ENCODE measurements around the gene RCAN1. TPM values are rescaled to one million over a fixed set of nuclear protein-coding genes. Genes with fewer than 3 reads are reported as not detected.

RCAN1 gene
- total and polyA plus RNA-seq, 2 of the 4 experiments (the other 2 are of a cell fraction) = 53.5 to 175 TPM

DNA sequence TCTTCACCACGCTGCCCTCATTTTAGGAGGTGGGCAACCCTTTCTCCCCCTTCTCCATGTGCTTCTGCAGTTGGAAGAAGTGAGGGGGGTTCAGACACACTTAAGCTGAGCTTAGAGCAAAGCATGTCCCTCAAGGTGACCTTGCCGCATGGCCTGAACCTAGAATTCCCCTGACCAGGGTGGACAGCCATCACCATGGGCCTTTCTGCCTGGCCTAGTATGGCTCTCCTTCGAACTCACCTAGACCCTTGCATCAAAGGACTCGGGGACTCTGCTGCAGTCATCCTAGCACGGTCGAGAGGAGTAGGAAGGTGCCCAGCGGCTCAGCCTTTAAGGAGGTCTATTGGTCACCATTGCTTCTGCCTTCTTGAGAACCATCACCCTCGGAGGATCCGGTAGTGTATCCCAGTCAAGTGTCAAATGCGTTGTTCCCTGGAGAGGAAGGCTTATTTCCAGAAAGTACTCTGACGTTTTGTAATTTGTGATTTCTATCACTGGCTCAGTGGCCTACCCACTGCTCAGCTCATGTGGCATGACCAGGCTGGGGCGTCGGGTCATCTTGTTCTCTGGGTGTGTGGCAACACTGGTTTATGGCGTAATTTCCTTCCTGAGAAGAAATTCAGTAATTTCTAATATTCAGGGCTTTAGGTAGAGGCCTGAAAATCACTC lies 103.0 kb downstream of the RCAN1 start, which contains the start of gene KCNE1:
KCNE1 (minus strand) TSS at position 424 of the 669 bp plus-strand sequence. CDS start 62,576 bp downstream, outside the sequence.
- POLR2A ChIA-PET (ENCODE audit: unreplicated experiment) = no interaction called here
- in situ Hi-C loops (cut with MboI; ENCODE audit: low sequenced_read_pairs) = no loop called here

More for the DNA sequence above, 103.0 kb downstream of the RCAN1 start, which contains the start of gene KCNE1:
- H3K27ac ChIP-seq (ENCODE audit: insufficient read depth, low read length) = no peak within 1 kb of the TSS
- no TSS peak for BruUV-seq (replicated peaks)
- H3K4ac ChIP-seq (ENCODE audit: low read depth, low read length) = no peak within 1 kb of the TSS; the same call in 1 of the 2 replicates
- H2BK15ac ChIP-seq (ENCODE audit: low read depth, low read length) = no peak within 1 kb of the TSS
- no peak within 1 kb of the TSS for H3K9ac ChIP-seq (ENCODE audit: low read depth, low read length)
- intact Hi-C loops (cut with micrococcal nuclease) (no loop called here), dilution Hi-C loops (cut with HindIII; ENCODE audit: low sequenced_read_pairs, unreplicated experiment) (no loop called here)
- no peak within 1 kb of the TSS for H3K23ac ChIP-seq (ENCODE audit: low read depth, low read length)
- H4K8ac ChIP-seq (ENCODE audit: low read depth in 2 of 2, low read length in 2 of 2) = no peak within 1 kb of the TSS
- ATAC-seq (ENCODE audit: low read depth) = no peak
- no peak within 1 kb of the TSS for H2BK5ac ChIP-seq (ENCODE audit: low read depth, low read length, poor library complexity, severe bottlenecking)
- no peak within 1 kb of the TSS for H2BK120ac ChIP-seq (ENCODE audit: low read depth, low read length)
- 94% methylated on average over 6 of the region's 14 CpGs; no CpG with 5 or more reads in 1 of the 2 experiments for WGBS, 2 experiments (ENCODE audit: extremely low coverage in 2 of 2, insufficient read length in 1 of 2)
- H3K79me1 ChIP-seq (ENCODE audit: low read depth in 1 of 2, low read length in 2 of 2) = peaks cover 0 to 3% of the 10 kb centered on the region in 2 experiments; a peak in 1 of 4 replicates
- H2AK9ac ChIP-seq (replicated peaks; ENCODE audit: low read depth, low read length, poor library complexity) = no peak within 1 kb of the TSS
- H4K20me1 ChIP-seq (ENCODE audit: insufficient read depth, low read length) = 0 out of 2 replicates have a peak, but pooled peaks cover 3% of the 10 kb centered on the region
- no peak for TF ChIP-seq POLR2A (IDR thresholded peaks at IDR 0.05; ENCODE audit: low read depth, low read length)
- TF ChIP-seq RCOR1 (IDR thresholded peaks at IDR 0.05; ENCODE audit: insufficient replicate concordance, low read length) = no peak
- TF ChIP-seq, protein P1, sequence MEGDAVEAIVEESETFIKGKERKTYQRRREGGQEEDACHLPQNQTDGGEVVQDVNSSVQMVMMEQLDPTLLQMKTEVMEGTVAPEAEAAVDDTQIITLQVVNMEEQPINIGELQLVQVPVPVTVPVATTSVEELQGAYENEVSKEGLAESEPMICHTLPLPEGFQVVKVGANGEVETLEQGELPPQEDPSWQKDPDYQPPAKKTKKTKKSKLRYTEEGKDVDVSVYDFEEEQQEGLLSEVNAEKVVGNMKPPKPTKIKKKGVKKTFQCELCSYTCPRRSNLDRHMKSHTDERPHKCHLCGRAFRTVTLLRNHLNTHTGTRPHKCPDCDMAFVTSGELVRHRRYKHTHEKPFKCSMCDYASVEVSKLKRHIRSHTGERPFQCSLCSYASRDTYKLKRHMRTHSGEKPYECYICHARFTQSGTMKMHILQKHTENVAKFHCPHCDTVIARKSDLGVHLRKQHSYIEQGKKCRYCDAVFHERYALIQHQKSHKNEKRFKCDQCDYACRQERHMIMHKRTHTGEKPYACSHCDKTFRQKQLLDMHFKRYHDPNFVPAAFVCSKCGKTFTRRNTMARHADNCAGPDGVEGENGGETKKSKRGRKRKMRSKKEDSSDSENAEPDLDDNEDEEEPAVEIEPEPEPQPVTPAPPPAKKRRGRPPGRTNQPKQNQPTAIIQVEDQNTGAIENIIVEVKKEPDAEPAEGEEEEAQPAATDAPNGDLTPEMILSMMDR (conservative IDR thresholded peaks at IDR 0.05; ENCODE audit: low read depth, low read length) = no peak
- peak; percentile 50 for TF ChIP-seq CEBPB (IDR thresholded peaks at IDR 0.05; ENCODE audit: low read depth, low read length)
- H3K4me2 ChIP-seq (ENCODE audit: low read depth, low read length) = no peak within 1 kb of the TSS
- H3K18ac ChIP-seq (ENCODE audit: low read depth, low read length) = no peak within 1 kb of the TSS
- peak within 1 kb of the TSS; percentile 36; the same call in 1 of the 2 replicates for H2AK5ac ChIP-seq (ENCODE audit: low read depth, low read length)
- no peak within 1 kb of the TSS for H4K5ac ChIP-seq (ENCODE audit: low read depth, low read length)
- peaks cover 7% of the 10 kb centered on the region; the same call in 1 of the 2 replicates for H3K9me1 ChIP-seq (ENCODE audit: insufficient read depth, low read length)
- no peaks in the 10 kb centered on the region for H3K9me3 ChIP-seq (ENCODE audit: control insufficient read depth, insufficient read depth, low read length)
- peaks cover 1% of the 10 kb centered on the region; the same call in 1 of the 2 replicates for H3K4me1 ChIP-seq (ENCODE audit: control insufficient read depth, insufficient read depth, low read length)
- H3K14ac ChIP-seq (replicated peaks; ENCODE audit: low read depth, low read length) = no peak within 1 kb of the TSS
- no peak for DNase-seq
- no peak within 1 kb of the TSS for H3K4me3 ChIP-seq (ENCODE audit: insufficient read depth, low read depth, low read length)
- H2AFZ ChIP-seq (replicated peaks; ENCODE audit: low read length, poor library complexity) = no peak within 1 kb of the TSS
- H2BK20ac ChIP-seq (ENCODE audit: low read depth, low read length) = no peak within 1 kb of the TSS
- H3K56ac ChIP-seq (ENCODE audit: extremely low read depth, insufficient read depth, low read length) = no peak within 1 kb of the TSS
- CTCF ChIA-PET = interaction anchor here (1.3 to 3.0 kb wide), 2 partner anchors 71 to 82 kb away, joined by 4 to 25 read pairs; no protein-coding TSS in a partner anchor
- H3K27me3 ChIP-seq (ENCODE audit: control insufficient read depth, insufficient read depth, low read length) = no peaks in the 10 kb centered on the region
- H4K91ac ChIP-seq (ENCODE audit: insufficient read depth, low read depth, low read length) = no peak within 1 kb of the TSS
- 0 out of 2 replicates have a peak, but pooled peaks cover 3% of the 10 kb centered on the region for H3K36me3 ChIP-seq (ENCODE audit: control insufficient read depth, insufficient read depth, low read length)

Measured in IMR-90 (cell line).